ENCODE data around the gene TUB. TPM values are rescaled to one million over a fixed set of nuclear protein-coding genes. Genes with fewer than 3 reads are reported as not detected.

TUB gene
- total RNA-seq, 1 experiment from 2014 or later: not detected

- no peak overlapping the region for H3K27ac ChIP-seq
- H3K36me3 ChIP-seq (ENCODE audit: low read depth): no peaks in the 10 kb centered on the region
- CTCF ChIA-PET: no interaction called here
- H3K27me3 ChIP-seq (ENCODE audit: insufficient read depth, low read depth): no peaks in the 10 kb centered on the region
- no peak overlapping the region for H2AFZ ChIP-seq
- no peak for DNase-seq
- no peaks in the 10 kb centered on the region for H3K4me1 ChIP-seq (replicated peaks; ENCODE audit: insufficient read depth)
- no peaks in the 10 kb centered on the region for H3K9me3 ChIP-seq (ENCODE audit: insufficient read depth, low read depth)
- no peaks in the 10 kb centered on the region for H3F3A ChIP-seq (ENCODE audit: insufficient read depth, low read depth)
- POLR2A ChIA-PET (ENCODE audit: unreplicated experiment): no interaction called here
- no peaks in the 10 kb centered on the region for H3K79me2 ChIP-seq (ENCODE audit: low read depth)
- H4K20me1 ChIP-seq (ENCODE audit: insufficient read depth): no peaks in the 10 kb centered on the region
- intact Hi-C loops (cut with micrococcal nuclease; ENCODE audit: unreplicated experiment): no loop called here
- BruUV-seq (replicated peaks): no TSS peak
- TF ChIP-seq CTCF (conservative IDR thresholded peaks at IDR 0.05) (no peak), EZH2 (IDR thresholded peaks at IDR 0.05; ENCODE audit: low read depth) (no peak)
- no peak overlapping the region for H3K4me2 ChIP-seq
- H3K9me2 ChIP-seq (ENCODE audit: insufficient read depth): no peaks in the 10 kb centered on the region
- no peak overlapping the region for H3K4me3 ChIP-seq
Observed at GRCh38 chr11:8036986-8037385, 44.0 kb upstream of the TUB start.

- H3F3A ChIP-seq (ENCODE audit: insufficient read depth, low read depth): no peaks in the 10 kb centered on the region
- no peak overlapping the region for H3K4me3 ChIP-seq
- no peaks in the 10 kb centered on the region for H3K4me1 ChIP-seq (replicated peaks; ENCODE audit: insufficient read depth)
- CTCF ChIA-PET: no interaction called here
- no peaks in the 10 kb centered on the region for H3K9me3 ChIP-seq (ENCODE audit: insufficient read depth, low read depth)
- no peaks in the 10 kb centered on the region for H3K36me3 ChIP-seq (ENCODE audit: low read depth)
- H2AFZ ChIP-seq: no peak overlapping the region
- H4K20me1 ChIP-seq (ENCODE audit: insufficient read depth): no peaks in the 10 kb centered on the region
- H3K4me2 ChIP-seq: no peak overlapping the region
- intact Hi-C loops (cut with micrococcal nuclease; ENCODE audit: unreplicated experiment): no loop called here
- DNase-seq: no peak
- TF ChIP-seq CTCF (conservative IDR thresholded peaks at IDR 0.05) (no peak), EZH2 (IDR thresholded peaks at IDR 0.05; ENCODE audit: low read depth) (no peak)
- no peaks in the 10 kb centered on the region for H3K79me2 ChIP-seq (ENCODE audit: low read depth)
- BruUV-seq (replicated peaks): no TSS peak
- H3K27me3 ChIP-seq (ENCODE audit: insufficient read depth, low read depth): no peaks in the 10 kb centered on the region
- H3K9me2 ChIP-seq (ENCODE audit: insufficient read depth): no peaks in the 10 kb centered on the region
- POLR2A ChIA-PET (ENCODE audit: unreplicated experiment): no interaction called here
- no peak overlapping the region for H3K27ac ChIP-seq
Observed at GRCh38 chr11:8038393-8038792, 42.6 kb upstream of the TUB start.

DNA sequence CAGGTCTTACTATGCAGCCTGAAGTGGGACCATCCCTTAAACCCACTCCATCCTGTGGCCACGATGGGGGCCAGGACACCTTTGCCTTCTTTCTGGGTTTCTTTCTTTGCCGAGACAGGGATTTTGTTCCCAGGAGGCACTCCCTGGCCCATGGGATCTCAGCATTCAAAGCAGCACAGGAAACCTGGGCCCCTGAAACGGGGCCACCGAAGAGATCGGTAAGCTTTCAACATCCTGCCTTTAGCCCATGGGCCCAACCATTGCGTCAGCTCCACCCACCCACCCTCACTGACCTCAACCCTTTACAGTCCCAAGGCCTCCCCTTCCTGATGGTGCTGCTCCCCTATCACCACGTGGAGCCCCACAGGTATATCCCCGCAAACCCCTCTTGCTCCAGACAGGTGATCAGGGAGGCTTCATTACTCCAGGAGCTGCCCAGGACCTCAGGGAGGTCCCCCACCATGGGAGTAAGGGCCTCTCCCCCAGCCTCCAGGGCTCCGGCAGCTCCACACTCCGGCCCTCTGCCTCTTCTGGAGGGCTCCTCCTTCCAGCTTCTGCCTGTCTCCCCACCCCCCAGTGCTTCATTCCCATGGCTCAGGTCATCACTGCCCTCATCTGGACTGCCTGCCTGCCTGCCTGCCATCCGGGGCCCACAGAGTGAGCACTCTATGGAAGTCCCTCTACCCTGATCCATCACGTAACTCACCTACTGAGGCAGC is 42.0 kb upstream of the TUB start:
- CTCF ChIA-PET: no interaction called here
- no TSS peak for BruUV-seq (replicated peaks)
- H3K9me3 ChIP-seq (ENCODE audit: insufficient read depth, low read depth): no peaks in the 10 kb centered on the region
- DNase-seq: no peak
- no peaks in the 10 kb centered on the region for H3K4me1 ChIP-seq (replicated peaks; ENCODE audit: insufficient read depth)
- no peaks in the 10 kb centered on the region for H3K79me2 ChIP-seq (ENCODE audit: low read depth)
- no peaks in the 10 kb centered on the region for H3K36me3 ChIP-seq (ENCODE audit: low read depth)
- no peak overlapping the region for H3K4me2 ChIP-seq
- H3K4me3 ChIP-seq: no peak overlapping the region
- intact Hi-C loops (cut with micrococcal nuclease; ENCODE audit: unreplicated experiment): no loop called here
- H2AFZ ChIP-seq: no peak overlapping the region
- POLR2A ChIA-PET (ENCODE audit: unreplicated experiment): no interaction called here
- H3K9me2 ChIP-seq (ENCODE audit: insufficient read depth): no peaks in the 10 kb centered on the region
- no peaks in the 10 kb centered on the region for H3K27me3 ChIP-seq (ENCODE audit: insufficient read depth, low read depth)
- no peak for TF ChIP-seq CTCF (conservative IDR thresholded peaks at IDR 0.05)
- no peaks in the 10 kb centered on the region for H3F3A ChIP-seq (ENCODE audit: insufficient read depth, low read depth)
- H3K27ac ChIP-seq: no peak overlapping the region
- no peaks in the 10 kb centered on the region for H4K20me1 ChIP-seq (ENCODE audit: insufficient read depth)
